Chondrocyte (in vitro differentiated cells): ENCODE data around the gene INVS. TPM values are rescaled to one million over a fixed set of nuclear protein-coding genes. Genes with fewer than 3 reads are reported as not detected.
"Not testable (repeated sequence)": the region's sequence is repeated elsewhere in the genome, so short reads cannot be mapped to it uniquely, and the experiment has no call there.

Source experiments
- DNase-seq: peaks from one replicate; pipeline ENCODE4 v3.0.0; 2021; ENCODE audit warnings: mixed read lengths, low spot score
- H3K27ac Mint-ChIP-seq: one replicate; pipeline ENCODE4 v1.8.0; 2021; ENCODE audit warnings: mild to moderate bottlenecking, moderate library complexity, mixed read lengths; ENCODE audit not compliant: unreplicated experiment
- H3K27me3 Mint-ChIP-seq: 2 replicates; pipeline ENCODE4 v1.8.0; 2021; ENCODE audit warnings: low read depth, mixed read lengths
- H3K36me3 Mint-ChIP-seq: 2 replicates; pipeline ENCODE4 v1.8.0; 2021; ENCODE audit warnings: low read depth, mixed read lengths
- H3K4me1 Mint-ChIP-seq: 2 replicates; pipeline ENCODE4 v1.8.0; 2021; ENCODE audit warnings: low read depth, mild to moderate bottlenecking, mixed read lengths
- H3K4me3 Mint-ChIP-seq: one replicate; pipeline ENCODE4 v1.8.0; 2021; ENCODE audit warnings: mild to moderate bottlenecking, moderate library complexity, mixed read lengths; ENCODE audit not compliant: unreplicated experiment
- H3K9me3 Mint-ChIP-seq: 2 replicates; pipeline ENCODE4 v1.8.0; 2021; ENCODE audit warnings: low read depth, mixed read lengths
- total RNA-seq: library from RNA; stranded (reverse); gene quantifications from 3 replicates; pipeline ENCODE4 v1.2.1, GENCODE V29; 2021
- TF ChIP-seq, protein P1 (sequence below): fragments of 200-600 bp; sonication (generic); IDR thresholded peaks from 2 replicates; pipeline ENCODE4 v1.5.0; 2021; ENCODE audit warnings: antibody characterized with exemption, mild to moderate bottlenecking, moderate library complexity

The INVS gene
- total RNA-seq, 1 donor from 2014 or later: 16.0 TPM

DNA sequence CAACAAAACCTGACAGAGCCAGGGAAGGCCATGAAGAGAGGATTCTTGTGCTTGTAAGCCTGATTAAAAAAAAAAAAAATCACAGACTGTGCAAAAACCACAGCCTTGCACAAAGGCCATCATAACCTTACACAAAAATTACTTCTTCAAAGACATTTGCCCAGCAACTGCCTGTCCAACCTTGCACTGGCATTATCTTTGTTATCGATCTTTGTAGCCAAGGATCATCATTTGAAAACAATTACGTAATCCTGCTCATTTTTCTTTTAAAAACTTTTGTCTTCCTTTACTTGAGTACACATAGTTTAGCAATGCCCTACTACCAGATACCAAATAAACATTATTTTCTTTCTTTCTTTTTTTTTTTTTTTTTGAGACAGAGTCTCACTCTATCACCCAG lies 128.6 kb downstream of the INVS start:
- Mint-ChIP-seq H3K4me1 (peaks cover under 1% of the 10 kb centered on the region), H3K9me3 (peaks cover 9% of the 10 kb centered on the region), H3K27ac (no peak overlapping the region), H3K36me3 (peaks cover 15% of the 10 kb centered on the region), H3K27me3 (no peaks in the 10 kb centered on the region), H3K4me3 (no peak overlapping the region)
- no peak for DNase-seq
- TF ChIP-seq, protein P1, sequence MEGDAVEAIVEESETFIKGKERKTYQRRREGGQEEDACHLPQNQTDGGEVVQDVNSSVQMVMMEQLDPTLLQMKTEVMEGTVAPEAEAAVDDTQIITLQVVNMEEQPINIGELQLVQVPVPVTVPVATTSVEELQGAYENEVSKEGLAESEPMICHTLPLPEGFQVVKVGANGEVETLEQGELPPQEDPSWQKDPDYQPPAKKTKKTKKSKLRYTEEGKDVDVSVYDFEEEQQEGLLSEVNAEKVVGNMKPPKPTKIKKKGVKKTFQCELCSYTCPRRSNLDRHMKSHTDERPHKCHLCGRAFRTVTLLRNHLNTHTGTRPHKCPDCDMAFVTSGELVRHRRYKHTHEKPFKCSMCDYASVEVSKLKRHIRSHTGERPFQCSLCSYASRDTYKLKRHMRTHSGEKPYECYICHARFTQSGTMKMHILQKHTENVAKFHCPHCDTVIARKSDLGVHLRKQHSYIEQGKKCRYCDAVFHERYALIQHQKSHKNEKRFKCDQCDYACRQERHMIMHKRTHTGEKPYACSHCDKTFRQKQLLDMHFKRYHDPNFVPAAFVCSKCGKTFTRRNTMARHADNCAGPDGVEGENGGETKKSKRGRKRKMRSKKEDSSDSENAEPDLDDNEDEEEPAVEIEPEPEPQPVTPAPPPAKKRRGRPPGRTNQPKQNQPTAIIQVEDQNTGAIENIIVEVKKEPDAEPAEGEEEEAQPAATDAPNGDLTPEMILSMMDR: no peak

DNA sequence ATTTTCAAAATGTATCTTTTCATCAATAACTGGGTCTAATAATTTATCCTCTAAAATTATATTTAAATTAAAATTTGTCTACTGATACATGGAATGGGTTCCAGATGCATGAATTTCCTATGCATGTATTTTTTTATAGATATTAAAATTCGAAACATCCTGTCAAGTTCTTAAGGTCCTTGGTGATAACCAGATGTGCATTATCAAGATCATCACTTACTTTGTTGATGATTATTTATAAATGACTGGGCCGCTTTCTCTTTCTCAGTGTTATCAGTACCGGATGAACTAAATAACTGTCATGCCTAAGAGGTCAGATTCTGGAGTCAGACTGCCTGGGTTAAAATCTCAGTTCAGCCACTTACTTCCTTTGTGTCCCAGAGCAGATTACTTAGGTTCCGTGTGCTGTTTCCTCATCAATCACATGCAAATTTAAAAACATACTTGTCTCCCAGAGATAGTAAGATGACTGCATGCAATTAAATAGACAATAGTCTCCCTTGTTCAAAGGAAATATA lies 129.4 kb downstream of the INVS start:
- H3K36me3 Mint-ChIP-seq: peaks cover 20% of the 10 kb centered on the region
- no peaks in the 10 kb centered on the region for H3K4me1 Mint-ChIP-seq
- TF ChIP-seq, protein P1: no peak
- H3K27ac Mint-ChIP-seq: no peak overlapping the region
- H3K27me3 Mint-ChIP-seq: no peaks in the 10 kb centered on the region
- H3K4me3 Mint-ChIP-seq: no peak overlapping the region
- no peak for DNase-seq
- H3K9me3 Mint-ChIP-seq: peaks cover 17% of the 10 kb centered on the region

DNA sequence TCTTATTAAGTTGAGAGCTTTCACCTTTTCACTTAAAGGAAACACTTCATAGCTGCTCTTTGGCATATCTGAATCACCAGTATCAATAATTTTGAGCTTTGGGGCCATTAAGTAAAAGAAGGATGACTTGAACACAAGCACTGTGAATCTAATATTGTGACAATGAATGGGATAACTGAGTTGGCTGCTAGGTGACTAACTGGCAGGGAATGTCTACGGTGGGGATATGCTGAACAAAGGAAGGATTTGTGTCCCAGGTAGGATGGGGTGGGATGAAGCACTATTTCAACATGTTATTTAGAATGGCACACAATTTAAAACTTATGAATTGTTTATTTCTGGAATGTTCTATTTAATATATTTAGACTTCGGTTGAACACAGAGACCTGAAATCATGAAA lies 130.1 kb downstream of the INVS start:
- Mint-ChIP-seq H3K27ac (no peak overlapping the region), H3K27me3 (no peaks in the 10 kb centered on the region), H3K4me3 (no peak overlapping the region), H3K36me3 (peaks cover 20% of the 10 kb centered on the region), H3K9me3 (peaks cover 19% of the 10 kb centered on the region), H3K4me1 (no peaks in the 10 kb centered on the region)
- no peak for DNase-seq
- TF ChIP-seq, protein P1: no peak

DNA sequence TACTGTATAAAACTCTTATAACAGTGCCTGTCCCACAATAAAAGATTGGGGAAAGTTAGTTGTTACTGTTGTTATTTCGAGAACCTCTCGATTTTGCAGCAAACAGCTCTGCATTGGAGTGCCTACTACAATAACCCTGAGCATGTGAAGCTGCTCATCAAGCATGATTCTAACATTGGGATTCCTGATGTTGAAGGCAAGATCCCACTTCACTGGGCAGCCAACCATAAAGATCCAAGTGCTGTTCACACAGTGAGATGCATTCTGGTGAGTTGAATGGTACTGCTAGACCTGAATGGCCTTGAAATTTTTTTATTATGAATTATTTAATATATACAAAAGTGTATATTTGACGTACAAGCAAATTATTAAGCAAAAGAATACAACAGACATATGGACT lies 130.5 kb downstream of the INVS start:
- TF ChIP-seq, protein P1: no peak
- H3K27ac Mint-ChIP-seq: no peak overlapping the region
- no peaks in the 10 kb centered on the region for H3K27me3 Mint-ChIP-seq
- no peak for DNase-seq
- no peaks in the 10 kb centered on the region for H3K4me1 Mint-ChIP-seq
- no peak overlapping the region for H3K4me3 Mint-ChIP-seq
- peaks cover 21% of the 10 kb centered on the region for H3K36me3 Mint-ChIP-seq
- H3K9me3 Mint-ChIP-seq: peaks cover 23% of the 10 kb centered on the region

DNA sequence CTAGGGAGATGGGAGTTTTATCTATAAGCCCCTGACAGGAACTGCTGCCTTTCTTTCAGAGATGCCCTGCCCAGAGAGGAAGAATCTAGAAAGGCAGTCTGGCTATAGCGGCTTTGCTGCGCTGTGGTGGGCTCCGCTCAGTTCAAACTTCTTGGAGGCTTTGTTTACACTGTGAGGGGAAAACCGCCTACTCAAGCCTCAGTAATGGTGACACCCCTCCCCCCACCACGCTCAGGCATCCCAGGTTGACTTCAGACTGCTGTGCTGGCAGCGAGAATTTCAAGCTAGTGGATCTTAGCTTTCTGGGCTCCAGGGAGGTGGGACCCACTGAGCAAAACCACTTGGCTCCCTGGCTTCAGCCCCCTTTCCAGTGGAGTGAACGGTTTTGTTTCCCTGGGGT lies 137.9 kb downstream of the INVS start:
- peaks cover 35% of the 10 kb centered on the region for H3K36me3 Mint-ChIP-seq
- not testable (repeated sequence) for H3K27ac Mint-ChIP-seq, H3K27me3 Mint-ChIP-seq, H3K4me1 Mint-ChIP-seq, DNase-seq, H3K4me3 Mint-ChIP-seq
- peaks cover 40% of the 10 kb centered on the region for H3K9me3 Mint-ChIP-seq

DNA sequence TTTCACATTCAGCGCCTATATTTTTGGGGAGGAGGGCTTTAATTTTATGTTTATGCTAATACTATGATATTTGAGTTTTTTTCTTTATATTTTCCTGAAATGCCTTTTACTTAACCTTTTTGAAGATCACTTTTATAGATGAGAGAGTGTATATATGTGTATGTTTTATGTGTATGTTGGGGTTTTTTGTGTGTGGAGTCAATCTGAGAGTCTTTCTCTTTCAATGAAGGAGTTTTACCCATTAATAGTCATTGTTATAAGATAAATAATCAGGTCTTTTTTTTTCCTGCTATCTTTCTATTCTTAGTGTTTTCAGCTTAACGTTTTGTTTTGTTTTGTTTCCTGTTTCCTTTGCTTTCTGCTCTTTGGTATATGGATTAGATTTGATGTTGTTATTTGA lies 141.5 kb downstream of the INVS start:
- H3K4me1 Mint-ChIP-seq: no peaks in the 10 kb centered on the region
- peaks cover 23% of the 10 kb centered on the region for H3K36me3 Mint-ChIP-seq
- no peak overlapping the region for H3K27ac Mint-ChIP-seq
- no peaks in the 10 kb centered on the region for H3K27me3 Mint-ChIP-seq
- H3K4me3 Mint-ChIP-seq: no peak overlapping the region
- no peak for DNase-seq
- peaks cover 13% of the 10 kb centered on the region for H3K9me3 Mint-ChIP-seq
- TF ChIP-seq, protein P1: no peak
